ENCODE results near the gene MAEA. TPM values are rescaled to one million over a fixed set of nuclear protein-coding genes. Genes with fewer than 3 reads are reported as not detected.

Gene MAEA
- polyA plus RNA-seq, 1 experiment: 73.3 TPM

GRCh38 chr4:1383728-1384591, 94.3 kb downstream of the MAEA start:
- H3K9me3 ChIP-seq (ENCODE audit: control insufficient read depth, insufficient read depth, low read length): no peaks in the 10 kb centered on the region; the same call in none of the 2 replicates
- no peak overlapping the region for H3K27ac ChIP-seq (ENCODE audit: low read depth, low read length)
- POLR2A ChIA-PET: no interaction called here
- no peak for DNase-seq (ENCODE audit: low read depth, low spot score)
- CTCF ChIA-PET: no interaction called here
- H3K4me3 ChIP-seq (ENCODE audit: low read depth, low read length): no peak overlapping the region
- H3K27me3 ChIP-seq (ENCODE audit: control insufficient read depth, insufficient read depth, low read length): no peaks in the 10 kb centered on the region
- TF ChIP-seq, protein P1, sequence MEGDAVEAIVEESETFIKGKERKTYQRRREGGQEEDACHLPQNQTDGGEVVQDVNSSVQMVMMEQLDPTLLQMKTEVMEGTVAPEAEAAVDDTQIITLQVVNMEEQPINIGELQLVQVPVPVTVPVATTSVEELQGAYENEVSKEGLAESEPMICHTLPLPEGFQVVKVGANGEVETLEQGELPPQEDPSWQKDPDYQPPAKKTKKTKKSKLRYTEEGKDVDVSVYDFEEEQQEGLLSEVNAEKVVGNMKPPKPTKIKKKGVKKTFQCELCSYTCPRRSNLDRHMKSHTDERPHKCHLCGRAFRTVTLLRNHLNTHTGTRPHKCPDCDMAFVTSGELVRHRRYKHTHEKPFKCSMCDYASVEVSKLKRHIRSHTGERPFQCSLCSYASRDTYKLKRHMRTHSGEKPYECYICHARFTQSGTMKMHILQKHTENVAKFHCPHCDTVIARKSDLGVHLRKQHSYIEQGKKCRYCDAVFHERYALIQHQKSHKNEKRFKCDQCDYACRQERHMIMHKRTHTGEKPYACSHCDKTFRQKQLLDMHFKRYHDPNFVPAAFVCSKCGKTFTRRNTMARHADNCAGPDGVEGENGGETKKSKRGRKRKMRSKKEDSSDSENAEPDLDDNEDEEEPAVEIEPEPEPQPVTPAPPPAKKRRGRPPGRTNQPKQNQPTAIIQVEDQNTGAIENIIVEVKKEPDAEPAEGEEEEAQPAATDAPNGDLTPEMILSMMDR (IDR thresholded peaks at IDR 0.05; ENCODE audit: low read depth, low read length): no peak

DNA sequence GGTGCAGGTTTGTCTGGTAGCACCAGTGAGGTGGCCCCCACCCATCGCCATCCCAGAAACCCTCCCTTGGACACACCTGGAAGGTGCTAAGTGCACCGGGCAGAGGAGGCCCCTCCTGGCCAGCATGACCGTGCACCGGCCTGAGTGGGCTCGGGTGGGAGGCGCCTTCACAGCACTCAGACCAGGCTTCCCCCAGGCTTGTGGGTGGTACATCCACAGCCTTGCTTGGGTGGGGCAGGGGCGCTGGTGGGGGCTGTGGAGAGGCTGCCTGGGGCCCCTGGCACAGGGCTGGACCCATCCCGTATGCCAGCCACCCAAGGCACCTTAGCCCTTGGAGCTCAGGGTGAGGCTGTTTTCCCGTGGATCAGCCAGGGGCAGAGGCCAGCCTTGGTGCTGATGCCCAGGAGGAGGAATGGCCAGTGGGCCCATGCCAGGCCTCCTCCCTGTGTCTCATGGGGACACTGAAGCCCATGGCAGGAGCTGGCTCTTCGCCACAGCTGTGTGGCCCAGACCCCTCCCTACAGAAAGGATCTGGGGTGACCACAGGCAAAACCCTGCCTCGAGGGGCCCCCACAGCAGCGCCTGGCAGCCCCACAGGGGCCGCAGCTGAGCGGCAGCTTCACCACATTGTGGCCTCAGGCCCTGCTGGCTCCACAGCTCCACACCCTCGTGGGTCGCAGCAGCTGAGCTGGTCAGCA, 95.1 kb downstream of the MAEA start:
- Histone ChIP-seq H3K9me3 (ENCODE audit: control insufficient read depth, insufficient read depth, low read length) (no peaks in the 10 kb centered on the region; the same call in none of the 2 replicates), H3K27ac (ENCODE audit: low read depth, low read length) (no peak overlapping the region), H3K4me3 (ENCODE audit: low read depth, low read length) (no peak overlapping the region), H3K27me3 (ENCODE audit: control insufficient read depth, insufficient read depth, low read length) (no peaks in the 10 kb centered on the region)
- ChIA-PET POLR2A (no interaction called here), CTCF (no interaction called here)
- TF ChIP-seq, protein P1 (IDR thresholded peaks at IDR 0.05; ENCODE audit: low read depth, low read length): no peak
- DNase-seq (ENCODE audit: low read depth, low spot score): no peak

- Histone ChIP-seq H3K27me3 (ENCODE audit: control insufficient read depth, insufficient read depth, low read length) (no peaks in the 10 kb centered on the region), H3K27ac (ENCODE audit: low read depth, low read length) (no peak overlapping the region), H3K4me3 (ENCODE audit: low read depth, low read length) (no peak overlapping the region), H3K9me3 (ENCODE audit: control insufficient read depth, insufficient read depth, low read length) (no peaks in the 10 kb centered on the region; the same call in none of the 2 replicates)
- ChIA-PET POLR2A (no interaction called here), CTCF (no interaction called here)
- TF ChIP-seq, protein P1 (IDR thresholded peaks at IDR 0.05; ENCODE audit: low read depth, low read length): no peak
- DNase-seq (ENCODE audit: low read depth, low spot score): no peak
Measured at GRCh38 chr4:1385373-1386340, 96.0 kb downstream of the MAEA start.

Other genes starting within 250 kb of the MAEA start
- gene RNF212, start 176.3 kb upstream of the MAEA start, polyA plus RNA-seq (2011; rRNA removed): 0.52 and 0.88 TPM in 2 replicates
- gene SPON2, start 117.3 kb upstream of the MAEA start, polyA plus RNA-seq (2011; rRNA removed): 132 and 190 TPM in 2 replicates
- gene CTBP1, start 40.8 kb upstream of the MAEA start, polyA plus RNA-seq (2011; rRNA removed): 72.6 and 97.9 TPM in 2 replicates
- gene UVSSA, start 57.3 kb downstream of the MAEA start, polyA plus RNA-seq (2011; rRNA removed): 4.9 and 5.2 TPM in 2 replicates
- gene NKX1-1, start 116.6 kb downstream of the MAEA start, polyA plus RNA-seq (2011; rRNA removed): not detected in 2 replicates